C4-2B (cell line): ENCODE measurements around the gene NANP.

Experiments
- ZFX ChIP-seq: fragments of 450-650 bp; IDR thresholded peaks from 2 replicates; pipeline ENCODE4 v1.6.1; 2017
- TF ChIP-seq, protein P1 (sequence below): fragments of 450-650 bp; conservative IDR thresholded peaks from 2 replicates; pipeline ENCODE4 v1.5.1; 2017; ENCODE audit warnings: mild to moderate bottlenecking

DNA sequence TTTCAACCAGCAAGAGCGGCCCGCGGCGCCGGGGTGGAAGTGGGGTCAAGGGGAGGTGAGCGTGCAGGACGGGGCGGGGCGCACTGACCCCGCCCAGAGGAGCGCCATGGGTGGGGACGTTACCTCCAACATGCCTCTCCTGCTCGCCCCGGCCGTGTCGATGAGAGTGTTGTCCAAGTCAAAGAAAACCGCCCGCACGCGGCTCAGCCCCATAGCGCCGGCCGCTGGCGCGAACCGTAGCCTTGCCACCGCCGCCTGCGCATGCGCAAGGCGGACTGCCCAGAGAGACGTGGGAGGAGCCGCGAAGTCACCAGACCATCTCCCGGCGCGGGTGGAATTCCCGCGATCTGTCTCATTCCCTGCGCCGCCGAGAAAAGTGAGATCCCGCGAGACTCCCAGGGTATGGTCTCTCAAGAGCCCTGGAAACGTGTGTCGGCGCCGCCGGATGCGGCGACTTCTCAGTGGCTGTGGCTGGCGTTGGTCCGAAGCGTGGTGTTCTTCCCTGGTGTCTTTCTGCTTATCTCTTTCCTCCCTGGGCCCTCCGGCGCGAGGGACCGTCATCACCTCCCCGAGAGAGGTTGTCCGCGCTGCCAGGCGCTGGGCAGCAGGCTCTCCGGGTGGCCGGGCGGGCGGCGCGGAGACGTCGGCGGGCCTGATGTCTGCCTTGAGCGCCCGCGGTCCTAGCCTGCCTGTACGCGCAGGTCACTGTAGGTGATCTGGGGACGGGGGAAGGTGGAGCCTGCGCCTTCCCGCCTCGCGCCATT lies at the start of gene NANP:
- TF ChIP-seq, protein P1, sequence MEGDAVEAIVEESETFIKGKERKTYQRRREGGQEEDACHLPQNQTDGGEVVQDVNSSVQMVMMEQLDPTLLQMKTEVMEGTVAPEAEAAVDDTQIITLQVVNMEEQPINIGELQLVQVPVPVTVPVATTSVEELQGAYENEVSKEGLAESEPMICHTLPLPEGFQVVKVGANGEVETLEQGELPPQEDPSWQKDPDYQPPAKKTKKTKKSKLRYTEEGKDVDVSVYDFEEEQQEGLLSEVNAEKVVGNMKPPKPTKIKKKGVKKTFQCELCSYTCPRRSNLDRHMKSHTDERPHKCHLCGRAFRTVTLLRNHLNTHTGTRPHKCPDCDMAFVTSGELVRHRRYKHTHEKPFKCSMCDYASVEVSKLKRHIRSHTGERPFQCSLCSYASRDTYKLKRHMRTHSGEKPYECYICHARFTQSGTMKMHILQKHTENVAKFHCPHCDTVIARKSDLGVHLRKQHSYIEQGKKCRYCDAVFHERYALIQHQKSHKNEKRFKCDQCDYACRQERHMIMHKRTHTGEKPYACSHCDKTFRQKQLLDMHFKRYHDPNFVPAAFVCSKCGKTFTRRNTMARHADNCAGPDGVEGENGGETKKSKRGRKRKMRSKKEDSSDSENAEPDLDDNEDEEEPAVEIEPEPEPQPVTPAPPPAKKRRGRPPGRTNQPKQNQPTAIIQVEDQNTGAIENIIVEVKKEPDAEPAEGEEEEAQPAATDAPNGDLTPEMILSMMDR, result no peak; the same call in 1 of the 2 replicates
- peak; percentile 94 for TF ChIP-seq ZFX
